Esophagus squamous epithelium (tissue), 4 donors: ENCODE results near the gene PHF2.

ENCODE experiments used
- POLR2A ChIP-seq, 4 donors: fragments of 450-650 bp; IDR thresholded peaks; one replicate each; pipeline ENCODE4 v1.6.1; 2017; ENCODE audit warnings: antibody characterized with exemption in 4 of 4, mild to moderate bottlenecking in 4 of 4, moderate library complexity in 3 of 4
- TF ChIP-seq, protein P1 (sequence below), 6 experiments: fragments of 450-650 bp in 4 of 6; fragments of 200-600 bp in 2 of 6; sonication (generic) in 2 of 6; IDR thresholded peaks; one replicate each; pipeline ENCODE4 v1.5.1; 2016 to 2019; ENCODE audit warnings: antibody characterized with exemption in 6 of 6, mild to moderate bottlenecking in 4 of 6, moderate library complexity in 4 of 6

DNA sequence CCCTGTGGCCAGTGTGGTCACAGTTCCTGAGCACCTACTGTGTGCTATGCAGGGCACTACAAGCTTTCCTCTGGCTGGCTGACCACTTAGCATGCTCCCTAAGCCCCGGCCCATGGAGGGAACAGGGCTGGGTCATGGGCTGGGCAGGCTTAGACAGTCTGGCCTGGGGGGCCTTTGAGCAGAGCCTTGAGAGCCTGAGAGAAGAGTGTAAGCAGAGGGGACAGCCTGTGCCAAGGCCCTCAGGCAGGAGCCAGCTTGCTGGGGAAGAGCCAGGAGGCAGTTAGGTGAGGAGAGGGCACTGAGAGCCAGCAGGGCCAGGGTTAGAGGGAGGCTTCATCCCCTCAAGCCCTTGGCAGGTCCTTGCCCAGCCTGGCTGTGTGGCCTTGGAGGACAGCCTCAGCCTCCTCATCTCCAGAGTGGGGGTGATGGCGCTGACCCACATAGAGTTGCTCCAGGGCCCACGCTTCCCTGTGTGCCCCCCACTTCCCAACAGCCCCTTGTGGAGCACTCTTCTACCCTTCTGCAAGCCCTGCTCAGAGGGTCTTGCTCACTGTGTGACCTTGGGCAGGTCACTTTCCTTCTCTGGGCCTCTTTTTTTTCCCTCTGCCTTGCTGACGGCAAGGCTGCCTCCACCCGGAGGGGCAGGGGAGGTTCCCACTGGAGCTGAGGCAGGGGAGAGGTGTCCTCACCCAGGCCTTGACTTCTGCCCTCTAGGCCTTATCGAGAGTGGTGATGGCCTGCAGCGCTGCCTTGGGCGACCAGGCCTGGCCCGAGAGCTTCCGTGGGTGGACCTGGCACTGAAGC is 107.1 kb downstream of the PHF2 start:
- TF ChIP-seq, protein P1, sequence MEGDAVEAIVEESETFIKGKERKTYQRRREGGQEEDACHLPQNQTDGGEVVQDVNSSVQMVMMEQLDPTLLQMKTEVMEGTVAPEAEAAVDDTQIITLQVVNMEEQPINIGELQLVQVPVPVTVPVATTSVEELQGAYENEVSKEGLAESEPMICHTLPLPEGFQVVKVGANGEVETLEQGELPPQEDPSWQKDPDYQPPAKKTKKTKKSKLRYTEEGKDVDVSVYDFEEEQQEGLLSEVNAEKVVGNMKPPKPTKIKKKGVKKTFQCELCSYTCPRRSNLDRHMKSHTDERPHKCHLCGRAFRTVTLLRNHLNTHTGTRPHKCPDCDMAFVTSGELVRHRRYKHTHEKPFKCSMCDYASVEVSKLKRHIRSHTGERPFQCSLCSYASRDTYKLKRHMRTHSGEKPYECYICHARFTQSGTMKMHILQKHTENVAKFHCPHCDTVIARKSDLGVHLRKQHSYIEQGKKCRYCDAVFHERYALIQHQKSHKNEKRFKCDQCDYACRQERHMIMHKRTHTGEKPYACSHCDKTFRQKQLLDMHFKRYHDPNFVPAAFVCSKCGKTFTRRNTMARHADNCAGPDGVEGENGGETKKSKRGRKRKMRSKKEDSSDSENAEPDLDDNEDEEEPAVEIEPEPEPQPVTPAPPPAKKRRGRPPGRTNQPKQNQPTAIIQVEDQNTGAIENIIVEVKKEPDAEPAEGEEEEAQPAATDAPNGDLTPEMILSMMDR (IDR thresholded peaks at IDR 0.05): no peak
- no peak for TF ChIP-seq POLR2A (IDR thresholded peaks at IDR 0.05)
